Smooth muscle cell (in vitro differentiated cells): ENCODE results near the gene IGFBP3. TPM values are rescaled to one million over a fixed set of nuclear protein-coding genes. Genes with fewer than 3 reads are reported as not detected.

Experiments used
- DNase-seq: peaks from one replicate; lab custom pipeline; 2025; ENCODE audit not compliant: unreplicated experiment; lab: John Stamatoyannopoulos, UW
- H2AFZ ChIP-seq: fragments of 200-600 bp; sonication (generic); 2 replicates; pipeline ENCODE4 v1.6.0; 2016; ENCODE audit warnings: antibody characterized with exemption, low read depth, mild to moderate bottlenecking
- H3F3A ChIP-seq: fragments of 200-600 bp; sonication (generic); 2 replicates; pipeline ENCODE4 v1.6.0; 2017; ENCODE audit warnings: antibody characterized with exemption, low read depth
- H3K27ac ChIP-seq: fragments of 200-600 bp; sonication (generic); 2 replicates; pipeline ENCODE4 v1.5.1; 2016; ENCODE audit warnings: low read depth, mild to moderate bottlenecking
- H3K27me3 ChIP-seq: fragments of 200-600 bp; sonication (generic); 2 replicates; pipeline ENCODE4 v1.6.1; 2016; ENCODE audit warnings: low read depth, mild to moderate bottlenecking
- H3K36me3 ChIP-seq: fragments of 200-600 bp; sonication (generic); 2 replicates; pipeline ENCODE4 v1.5.1; 2016; ENCODE audit warnings: low read depth
- H3K4me1 ChIP-seq: fragments of 200-600 bp; sonication (generic); 2 replicates; pipeline ENCODE4 v1.5.1; 2016; ENCODE audit warnings: low read depth
- H3K4me2 ChIP-seq: fragments of 200-600 bp; sonication (generic); 2 replicates; pipeline ENCODE4 v1.6.0; 2016; ENCODE audit warnings: mild to moderate bottlenecking
- H3K4me3 ChIP-seq: fragments of 200-600 bp; sonication (generic); 2 replicates; pipeline ENCODE4 v1.5.1; 2016; ENCODE audit warnings: mild to moderate bottlenecking
- H3K79me2 ChIP-seq: fragments of 200-600 bp; sonication (generic); 2 replicates; pipeline ENCODE4 v1.6.0; 2016; ENCODE audit warnings: low read depth, mild to moderate bottlenecking
- H3K9ac ChIP-seq: fragments of 200-600 bp; sonication (generic); 2 replicates; pipeline ENCODE4 v1.6.0; 2016; ENCODE audit warnings: low read depth
- H3K9me3 ChIP-seq: fragments of 200-600 bp; sonication (generic); replicated peaks from 2 replicates; pipeline ENCODE4 v1.5.1; 2016; ENCODE audit warnings: low read depth
- H4K20me1 ChIP-seq: fragments of 200-600 bp; sonication (generic); 2 replicates; pipeline ENCODE4 v1.6.0; 2016; ENCODE audit warnings: low read depth
- WGBS: methylation state at CpG from one replicate; pipeline ENCODE4 v1.1.7; 2016; ENCODE audit warnings: low lambda C conversion rate; 5-methylcytosine and 5-hydroxymethylcytosine counted together
- polyA plus RNA-seq: library from polyadenylated mRNA; unstranded; fragments of >200 nt; fragmentation: Nextera tagmentation; extraction: Ambion mirVana; gene quantifications from 2 replicates; pipeline ENCODE4 v1.2.1, GENCODE V29; 2016
- total RNA-seq: library from RNA; depleted of rRNA; stranded (reverse); fragments of >200 nt; gene quantifications from 2 replicates; pipeline ENCODE4 v1.2.3, GENCODE V29; 2014
- TF ChIP-seq, protein P1 (sequence below): fragments of 200-600 bp; sonication (generic); IDR thresholded peaks from 2 replicates; pipeline ENCODE4 v1.5.1; 2017; ENCODE audit warnings: borderline replicate concordance, mild to moderate bottlenecking, antibody characterized with exemption; ENCODE audit not compliant: insufficient read depth, poor library complexity, severe bottlenecking

The IGFBP3 gene
- total and polyA plus RNA-seq, 2 experiments from 2014 or later, result 1,956 to 4,025 TPM

- Histone ChIP-seq H3F3A (no peaks in the 10 kb centered on the region), H3K9me3 (no peaks in the 10 kb centered on the region), H3K4me1 (no peaks in the 10 kb centered on the region), H3K27ac (no peak overlapping the region), H3K4me3 (no peak overlapping the region), H3K36me3 (no peaks in the 10 kb centered on the region), H4K20me1 (no peaks in the 10 kb centered on the region), H3K27me3 (peaks cover 3% of the 10 kb centered on the region), H2AFZ (no peak overlapping the region), H3K4me2 (no peak overlapping the region), H3K9ac (no peak overlapping the region), H3K79me2 (no peaks in the 10 kb centered on the region)
- DNase-seq, result no peak
- 96% methylated on average over 9 of the region's 9 CpGs for WGBS
- TF ChIP-seq, protein P1, sequence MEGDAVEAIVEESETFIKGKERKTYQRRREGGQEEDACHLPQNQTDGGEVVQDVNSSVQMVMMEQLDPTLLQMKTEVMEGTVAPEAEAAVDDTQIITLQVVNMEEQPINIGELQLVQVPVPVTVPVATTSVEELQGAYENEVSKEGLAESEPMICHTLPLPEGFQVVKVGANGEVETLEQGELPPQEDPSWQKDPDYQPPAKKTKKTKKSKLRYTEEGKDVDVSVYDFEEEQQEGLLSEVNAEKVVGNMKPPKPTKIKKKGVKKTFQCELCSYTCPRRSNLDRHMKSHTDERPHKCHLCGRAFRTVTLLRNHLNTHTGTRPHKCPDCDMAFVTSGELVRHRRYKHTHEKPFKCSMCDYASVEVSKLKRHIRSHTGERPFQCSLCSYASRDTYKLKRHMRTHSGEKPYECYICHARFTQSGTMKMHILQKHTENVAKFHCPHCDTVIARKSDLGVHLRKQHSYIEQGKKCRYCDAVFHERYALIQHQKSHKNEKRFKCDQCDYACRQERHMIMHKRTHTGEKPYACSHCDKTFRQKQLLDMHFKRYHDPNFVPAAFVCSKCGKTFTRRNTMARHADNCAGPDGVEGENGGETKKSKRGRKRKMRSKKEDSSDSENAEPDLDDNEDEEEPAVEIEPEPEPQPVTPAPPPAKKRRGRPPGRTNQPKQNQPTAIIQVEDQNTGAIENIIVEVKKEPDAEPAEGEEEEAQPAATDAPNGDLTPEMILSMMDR, result no peak
These were observed 39.8 kb downstream of the IGFBP3 start for GRCh38 chr7:45881280-45881758.

DNA sequence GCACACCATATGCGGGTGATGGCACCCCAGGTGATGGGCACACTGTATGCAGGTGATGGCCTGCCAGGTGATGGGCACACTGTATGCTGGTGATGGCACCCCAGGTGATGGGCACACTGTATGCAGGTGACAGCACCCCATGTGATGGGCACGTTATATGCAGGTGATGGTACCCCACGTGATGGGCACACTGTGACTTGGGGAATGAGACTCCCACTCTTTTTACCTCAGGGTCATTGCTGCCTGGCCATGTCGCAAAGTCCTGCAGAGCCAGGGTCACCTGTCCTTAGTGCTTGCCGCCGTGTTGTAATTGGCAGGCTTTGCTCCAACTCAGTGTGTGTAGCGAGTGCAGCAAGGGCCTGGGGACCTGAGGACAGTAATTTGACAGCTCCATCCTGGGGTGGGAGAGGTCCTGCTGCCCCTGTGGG is 40.6 kb downstream of the IGFBP3 start:
- Histone ChIP-seq H3K27me3 (no peaks in the 10 kb centered on the region), H3K4me2 (no peak overlapping the region), H3K27ac (no peak overlapping the region), H2AFZ (no peak overlapping the region), H3K36me3 (no peaks in the 10 kb centered on the region), H3F3A (no peaks in the 10 kb centered on the region), H3K4me1 (no peaks in the 10 kb centered on the region), H4K20me1 (no peaks in the 10 kb centered on the region), H3K79me2 (no peaks in the 10 kb centered on the region), H3K9ac (no peak overlapping the region), H3K4me3 (no peak overlapping the region), H3K9me3 (no peaks in the 10 kb centered on the region)
- WGBS, result 92% methylated on average over 7 of the region's 7 CpGs
- DNase-seq, result no peak
- TF ChIP-seq, protein P1, result no peak

GRCh38 chr7:45878457-45879144 is 42.5 kb downstream of the IGFBP3 start:
- TF ChIP-seq, protein P1, result no peak
- no peaks in the 10 kb centered on the region for H4K20me1 ChIP-seq
- H3K79me2 ChIP-seq, result no peaks in the 10 kb centered on the region
- no peaks in the 10 kb centered on the region for H3K27me3 ChIP-seq
- no peaks in the 10 kb centered on the region for H3K4me1 ChIP-seq
- DNase-seq, result no peak
- 51% methylated on average over 3 of the region's 3 CpGs for WGBS
- no peak overlapping the region for H3K27ac ChIP-seq
- H3K36me3 ChIP-seq, result no peaks in the 10 kb centered on the region
- no peak overlapping the region for H3K4me2 ChIP-seq
- no peaks in the 10 kb centered on the region for H3K9me3 ChIP-seq
- no peak overlapping the region for H3K9ac ChIP-seq
- H3K4me3 ChIP-seq, result no peak overlapping the region
- no peak overlapping the region for H2AFZ ChIP-seq
- H3F3A ChIP-seq, result no peaks in the 10 kb centered on the region

DNA sequence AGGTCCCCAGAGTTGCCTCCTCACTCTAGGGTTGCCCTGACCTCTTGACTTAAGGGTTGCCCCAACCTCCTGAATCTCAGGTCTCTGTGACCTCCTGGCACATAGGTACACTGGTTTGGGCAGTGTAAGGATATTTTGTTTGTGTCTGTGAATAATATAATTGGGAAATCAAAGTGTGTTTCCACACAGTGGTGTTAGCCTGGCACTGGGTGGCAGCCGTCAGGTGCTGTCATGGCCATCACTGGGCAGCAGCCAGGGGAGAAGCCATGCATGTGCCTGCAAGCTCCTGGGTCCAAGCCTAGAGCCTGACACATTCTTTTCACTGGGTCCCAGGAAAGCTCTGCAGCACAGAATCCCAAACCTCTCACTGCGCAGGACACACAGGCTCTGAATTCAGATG is 44.6 kb downstream of the IGFBP3 start:
- no peak overlapping the region for H3K27ac ChIP-seq
- no peak overlapping the region for H3K4me2 ChIP-seq
- no peaks in the 10 kb centered on the region for H3K36me3 ChIP-seq
- no peaks in the 10 kb centered on the region for H3K79me2 ChIP-seq
- H3K9ac ChIP-seq, result no peak overlapping the region
- no peaks in the 10 kb centered on the region for H3F3A ChIP-seq
- no peaks in the 10 kb centered on the region for H3K9me3 ChIP-seq
- H4K20me1 ChIP-seq, result no peaks in the 10 kb centered on the region
- TF ChIP-seq, protein P1, result no peak
- no peaks in the 10 kb centered on the region for H3K27me3 ChIP-seq
- H3K4me1 ChIP-seq, result no peaks in the 10 kb centered on the region
- H2AFZ ChIP-seq, result no peak overlapping the region
- no peak for DNase-seq
- 100% methylated on average over 2 of the region's 2 CpGs for WGBS
- no peak overlapping the region for H3K4me3 ChIP-seq
